MCF 10A (cell line): ENCODE measurements around the gene HK3. TPM values are rescaled to one million over a fixed set of nuclear protein-coding genes. Genes with fewer than 3 reads are reported as not detected.

Experiments used
- BruUV-seq: library from RNA; stranded (reverse); fragments of 400-500 nt; replicated peaks from 2 replicates; lab custom pipeline; 2021; lab: Mats Ljungman, UMichigan
- CTCF ChIA-PET: fragments of 300-600 bp; sonication (Branson Sonifier 250); formaldehyde crosslinking; extraction: SDS; loops from one replicate; lab custom pipeline; 2021; ENCODE audit warnings: antibody characterized with exemption, inconsistent platforms; lab: Yijun Ruan, JAX
- POLR2A ChIA-PET: fragments of 300-600, 350-650 bp; sonication (Branson Sonifier 250); formaldehyde crosslinking; extraction: SDS; loops from one replicate; lab custom pipeline; 2020; ENCODE audit warnings: antibody characterized with exemption, inconsistent platforms; lab: Yijun Ruan, JAX
- DNase-seq: peaks from one replicate; pipeline ENCODE4 v3.0.0-alpha.2; 2018; ENCODE audit not compliant: unreplicated experiment
- H3K27ac Mint-ChIP-seq: one replicate; pipeline ENCODE4 v1.8.0; 2022; ENCODE audit warnings: mild to moderate bottlenecking, low read depth, mixed read lengths; ENCODE audit not compliant: unreplicated experiment
- H3K27me3 Mint-ChIP-seq: one replicate; pipeline ENCODE4 v1.8.0; 2022; ENCODE audit warnings: mixed read lengths; ENCODE audit not compliant: insufficient read depth, unreplicated experiment
- H3K36me3 Mint-ChIP-seq: one replicate; pipeline ENCODE4 v1.8.0; 2022; ENCODE audit warnings: mild to moderate bottlenecking, moderate library complexity, mixed read lengths; ENCODE audit not compliant: insufficient read depth, unreplicated experiment
- H3K4me1 Mint-ChIP-seq: one replicate; pipeline ENCODE4 v1.8.0; 2022; ENCODE audit warnings: mixed read lengths; ENCODE audit not compliant: insufficient read depth, unreplicated experiment
- H3K4me3 Mint-ChIP-seq: one replicate; pipeline ENCODE4 v1.8.0; 2022; ENCODE audit warnings: mild to moderate bottlenecking, moderate library complexity, mixed read lengths; ENCODE audit not compliant: unreplicated experiment
- H3K9me3 Mint-ChIP-seq: one replicate; pipeline ENCODE4 v1.8.0; 2022; ENCODE audit warnings: mixed read lengths; ENCODE audit not compliant: unreplicated experiment
- intact Hi-C: fragments of 100-400 bp; cut with micrococcal nuclease; formaldehyde crosslinking; loops from 2 replicates; pipeline ENCODE4 v1.14.1; 2022
- total RNA-seq: library from RNA; stranded (reverse); gene quantifications from 2 replicates; pipeline ENCODE4 v1.2.3, GENCODE V29; 2022
- TF ChIP-seq, protein P1 (sequence below): fragments of 200-600 bp; IDR thresholded peaks from one replicate; pipeline ENCODE4 v1.8.0; 2022; ENCODE audit warnings: antibody characterized with exemption, mild to moderate bottlenecking; ENCODE audit not compliant: unreplicated experiment

The HK3 gene
- total RNA-seq, 1 experiment from 2014 or later, result not detected

DNA sequence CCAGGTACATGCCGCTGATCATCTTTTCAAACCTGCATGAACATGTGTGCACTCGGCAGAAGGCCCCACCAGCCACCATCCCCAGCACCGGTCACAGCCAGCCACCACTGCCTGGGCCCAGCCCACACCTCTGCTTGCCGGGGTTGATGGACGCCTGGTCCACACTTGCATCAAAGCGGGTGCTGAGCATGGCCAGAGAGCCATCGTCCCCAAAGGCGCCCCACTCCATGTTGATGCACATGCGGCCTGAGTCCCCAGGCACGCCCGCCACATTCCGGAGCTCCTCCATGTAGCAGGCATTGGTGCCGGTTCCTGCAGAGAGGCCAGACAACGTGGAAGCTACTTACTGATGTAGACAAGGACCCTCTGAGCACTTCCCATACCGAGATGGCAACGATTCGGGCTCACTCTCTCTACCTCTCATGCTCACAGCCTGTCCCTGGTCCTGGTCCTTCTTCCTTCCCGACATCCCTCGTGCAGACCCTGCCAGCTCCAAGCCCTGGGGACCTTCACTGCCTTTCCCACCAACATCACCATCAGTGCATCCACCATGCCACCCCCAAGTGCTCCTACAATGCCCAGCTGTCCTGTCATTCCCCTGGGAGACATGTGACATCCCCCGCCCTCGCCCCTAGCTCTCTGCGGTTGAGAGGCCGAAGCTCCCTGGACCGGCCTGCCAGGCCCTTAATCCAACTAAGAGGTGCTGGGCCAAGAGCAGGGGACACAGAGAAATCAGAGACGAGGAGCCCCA lies 17.2 kb downstream of the HK3 start:
- BruUV-seq, result no TSS peak
- ChIA-PET CTCF (no interaction called here), POLR2A (interaction anchor here (1.1 kb wide), 1 partner anchor 15 kb away, joined by 4 read pairs; no protein-coding TSS in a partner anchor)
- intact Hi-C loops, result no loop called here
- Mint-ChIP-seq H3K27me3 (peaks cover 22% of the 10 kb centered on the region), H3K27ac (no peak overlapping the region), H3K36me3 (no peaks in the 10 kb centered on the region), H3K4me3 (no peak overlapping the region), H3K9me3 (no peaks in the 10 kb centered on the region), H3K4me1 (no peaks in the 10 kb centered on the region)
- TF ChIP-seq, protein P1, sequence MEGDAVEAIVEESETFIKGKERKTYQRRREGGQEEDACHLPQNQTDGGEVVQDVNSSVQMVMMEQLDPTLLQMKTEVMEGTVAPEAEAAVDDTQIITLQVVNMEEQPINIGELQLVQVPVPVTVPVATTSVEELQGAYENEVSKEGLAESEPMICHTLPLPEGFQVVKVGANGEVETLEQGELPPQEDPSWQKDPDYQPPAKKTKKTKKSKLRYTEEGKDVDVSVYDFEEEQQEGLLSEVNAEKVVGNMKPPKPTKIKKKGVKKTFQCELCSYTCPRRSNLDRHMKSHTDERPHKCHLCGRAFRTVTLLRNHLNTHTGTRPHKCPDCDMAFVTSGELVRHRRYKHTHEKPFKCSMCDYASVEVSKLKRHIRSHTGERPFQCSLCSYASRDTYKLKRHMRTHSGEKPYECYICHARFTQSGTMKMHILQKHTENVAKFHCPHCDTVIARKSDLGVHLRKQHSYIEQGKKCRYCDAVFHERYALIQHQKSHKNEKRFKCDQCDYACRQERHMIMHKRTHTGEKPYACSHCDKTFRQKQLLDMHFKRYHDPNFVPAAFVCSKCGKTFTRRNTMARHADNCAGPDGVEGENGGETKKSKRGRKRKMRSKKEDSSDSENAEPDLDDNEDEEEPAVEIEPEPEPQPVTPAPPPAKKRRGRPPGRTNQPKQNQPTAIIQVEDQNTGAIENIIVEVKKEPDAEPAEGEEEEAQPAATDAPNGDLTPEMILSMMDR, result no peak
- no peak for DNase-seq

DNA sequence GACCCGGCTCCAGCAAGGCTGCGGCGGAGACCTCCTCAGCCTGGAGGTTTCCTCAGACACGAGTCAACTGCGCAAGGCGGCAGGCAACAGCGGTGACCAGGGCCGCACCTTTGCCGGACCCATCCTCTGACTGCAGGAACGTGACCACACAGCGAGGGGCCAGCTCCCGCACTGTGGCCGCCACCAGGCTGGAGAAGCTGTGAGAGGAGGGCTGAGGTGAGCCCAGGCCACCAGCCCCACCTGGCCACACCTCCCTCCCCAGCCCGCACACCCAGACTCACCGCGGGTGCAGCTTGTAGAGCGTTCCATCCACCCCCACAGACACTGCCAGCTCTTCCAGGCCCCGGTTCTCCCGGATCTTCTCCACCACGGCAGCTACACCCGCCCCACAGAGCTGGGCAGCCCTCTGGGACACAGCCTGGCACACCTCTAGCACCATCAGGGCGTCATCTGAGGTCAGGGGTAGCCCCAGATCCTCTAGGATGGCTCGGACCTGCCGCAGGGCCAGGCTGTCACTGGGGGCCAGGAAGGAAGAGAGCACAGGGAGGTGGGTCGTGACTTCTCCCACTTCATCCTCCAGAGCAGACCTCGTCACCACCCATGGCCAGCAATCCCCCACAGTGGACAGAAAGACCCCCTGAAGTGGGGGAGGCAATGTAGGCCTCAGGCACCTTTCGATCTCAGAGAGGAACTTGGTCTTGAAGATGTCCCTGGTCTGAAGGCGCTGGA lies 18.0 kb downstream of the HK3 start:
- ChIA-PET CTCF (interaction anchor here (0.8 to 1.5 kb wide), 2 partner anchors 28 to 221 kb away, joined by 4 to 5 read pairs; no protein-coding TSS in a partner anchor), POLR2A (no interaction called here)
- no peak for DNase-seq
- intact Hi-C loops, result no loop called here
- no TSS peak for BruUV-seq
- Mint-ChIP-seq H3K27ac (no peak overlapping the region), H3K9me3 (no peaks in the 10 kb centered on the region), H3K27me3 (peaks cover 30% of the 10 kb centered on the region), H3K4me3 (no peak overlapping the region), H3K4me1 (no peaks in the 10 kb centered on the region), H3K36me3 (no peaks in the 10 kb centered on the region)
- TF ChIP-seq, protein P1, result no peak

DNA sequence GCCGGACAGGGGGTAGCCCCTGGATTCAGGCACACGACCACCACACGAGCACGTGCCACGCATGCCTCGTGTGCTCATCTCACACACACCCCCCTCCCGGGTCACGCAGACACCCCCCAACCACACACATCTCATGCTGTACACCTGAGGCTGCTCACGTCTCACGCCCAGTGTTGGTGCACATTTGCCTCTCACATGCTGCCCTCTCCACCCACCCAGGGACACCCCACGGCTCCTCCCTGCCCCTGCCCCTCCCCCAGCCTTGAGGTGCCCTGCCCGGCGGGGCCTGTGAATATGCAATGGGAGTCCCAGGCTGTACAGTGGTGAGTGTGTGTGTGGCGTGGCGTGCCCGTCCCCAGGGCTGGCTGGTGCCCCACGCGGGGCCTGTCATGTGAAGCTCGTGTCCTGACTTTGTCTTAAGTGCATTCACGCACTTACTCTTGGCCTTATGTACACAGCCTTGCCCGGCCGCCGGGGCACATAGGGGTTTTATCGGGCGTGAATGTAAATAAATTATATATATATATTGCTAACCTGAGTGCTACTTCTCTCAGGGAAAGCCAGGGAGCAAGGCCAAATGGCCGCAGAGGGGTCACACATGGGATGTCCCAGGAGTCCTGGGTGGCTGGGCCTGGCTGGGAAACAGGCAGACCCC lies 18.7 kb downstream of the HK3 start:
- CTCF ChIA-PET, result interaction anchor here (0.8 to 1.5 kb wide), 3 partner anchors 29 to 220 kb away, joined by 4 to 8 read pairs (median 5); no protein-coding TSS in a partner anchor
- no peaks in the 10 kb centered on the region for H3K4me1 Mint-ChIP-seq
- TF ChIP-seq, protein P1, result no peak
- POLR2A ChIA-PET, result no interaction called here
- DNase-seq, result no peak
- H3K9me3 Mint-ChIP-seq, result no peaks in the 10 kb centered on the region
- H3K27me3 Mint-ChIP-seq, result peaks cover 37% of the 10 kb centered on the region
- H3K36me3 Mint-ChIP-seq, result no peaks in the 10 kb centered on the region
- no peak overlapping the region for H3K4me3 Mint-ChIP-seq
- H3K27ac Mint-ChIP-seq, result no peak overlapping the region
- intact Hi-C loops, result no loop called here
- BruUV-seq, result no TSS peak
